HG02885 (cell line): ENCODE measurements around the gene PLPP7.

Source experiments
- ATAC-seq: cut with Tn5 transposase; IDR thresholded peaks from one replicate; pipeline ENCODE4 v1.9.1; 2021; ENCODE audit warnings: mild to moderate bottlenecking; ENCODE audit not compliant: unreplicated experiment, poor library complexity

The PLPP7 gene

DNA sequence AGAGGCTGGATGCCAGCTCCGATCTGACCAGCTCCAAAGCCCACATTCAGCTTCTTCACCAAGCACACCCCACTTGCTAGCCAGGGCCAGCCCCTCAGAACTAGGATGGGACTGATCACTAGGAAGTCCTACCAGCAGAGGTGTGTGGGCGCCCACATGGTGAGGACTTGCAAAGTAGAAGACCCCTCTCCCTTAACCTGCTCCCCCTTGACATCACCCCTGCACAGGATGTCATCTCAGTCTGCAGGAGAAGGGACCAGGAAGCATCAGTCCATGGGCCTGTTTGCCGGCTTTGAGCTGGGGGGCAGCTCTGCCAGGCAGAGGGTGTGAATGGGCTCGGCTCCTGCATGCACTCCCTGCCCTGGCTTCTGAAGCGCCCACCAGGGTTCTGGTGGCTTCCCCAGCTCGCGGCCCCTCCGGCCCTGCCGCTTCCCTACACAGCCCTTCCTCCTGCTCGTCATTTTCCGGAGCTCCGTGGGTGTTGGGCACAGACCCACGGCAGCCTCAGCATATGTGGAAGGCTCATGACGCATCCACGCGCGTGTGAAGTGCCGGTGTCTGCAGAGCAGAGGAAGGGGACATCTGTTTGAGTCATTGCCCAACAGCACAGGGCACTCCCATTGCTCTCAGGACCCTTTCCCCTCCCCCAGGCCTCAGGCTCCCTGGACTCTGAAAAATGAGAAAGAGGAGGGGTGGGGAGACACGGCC lies 9.5 kb upstream of the PLPP7 start:
- ATAC-seq: no peak

DNA sequence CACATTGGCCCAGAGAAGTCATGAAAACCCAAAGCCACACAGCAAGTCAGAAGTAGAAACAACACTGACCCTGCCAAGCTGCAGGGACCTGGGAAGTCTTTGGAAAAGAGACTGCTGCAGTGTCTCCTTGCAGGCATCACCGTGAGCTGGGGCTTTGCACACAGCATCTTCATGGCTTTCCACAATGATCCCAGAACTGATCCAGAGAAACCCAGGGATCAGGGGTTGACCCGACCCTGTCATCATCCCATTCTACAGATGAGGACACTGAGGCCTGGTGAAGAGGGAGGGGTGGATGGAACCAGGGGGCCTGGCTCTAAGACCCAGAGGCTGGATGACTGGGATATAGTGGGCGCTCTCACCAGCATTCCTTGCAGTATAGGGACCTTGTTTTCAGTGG lies 8.9 kb upstream of the PLPP7 start:
- ATAC-seq: no peak

DNA sequence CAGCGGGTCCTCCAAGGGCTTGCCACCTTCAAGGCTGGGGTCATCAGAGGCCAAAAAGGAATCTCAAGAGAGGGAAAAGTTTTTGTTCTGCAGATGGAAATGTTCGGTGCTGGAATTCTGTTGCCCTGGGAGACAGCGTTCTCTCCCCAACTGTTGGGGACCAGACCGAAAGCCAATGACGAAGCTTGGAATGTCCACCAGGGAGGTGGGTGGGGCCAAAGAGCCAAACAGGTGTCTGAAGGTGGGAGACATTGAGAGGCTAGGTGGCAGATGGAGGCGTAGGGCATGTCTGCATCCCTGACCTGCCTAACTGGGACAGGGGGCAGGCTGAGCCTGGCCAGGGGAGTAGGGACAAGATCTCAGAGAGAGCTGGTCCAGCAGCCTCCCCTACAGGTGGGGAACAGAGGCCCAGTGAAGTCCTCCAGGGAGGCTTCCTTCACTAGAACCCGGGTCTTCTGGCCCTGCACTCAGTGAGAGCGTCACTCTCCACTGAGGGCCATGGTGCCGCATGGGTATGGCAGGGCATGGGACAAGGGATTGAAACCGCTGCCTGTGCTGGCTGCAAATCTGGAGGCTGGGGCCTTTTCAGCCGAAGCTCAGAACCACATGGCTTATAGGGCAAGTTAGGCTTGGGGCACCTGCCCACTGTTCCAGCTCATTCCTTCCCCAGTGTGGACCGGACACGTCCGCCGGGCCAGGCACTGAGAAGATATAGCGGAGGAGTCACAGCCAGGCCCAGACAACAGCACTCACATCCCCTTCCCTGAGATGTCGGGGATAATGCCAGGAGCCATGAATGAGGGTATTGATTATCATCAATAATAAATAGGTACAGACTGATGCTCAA lies 8.2 kb upstream of the PLPP7 start:
- no peak for ATAC-seq

DNA sequence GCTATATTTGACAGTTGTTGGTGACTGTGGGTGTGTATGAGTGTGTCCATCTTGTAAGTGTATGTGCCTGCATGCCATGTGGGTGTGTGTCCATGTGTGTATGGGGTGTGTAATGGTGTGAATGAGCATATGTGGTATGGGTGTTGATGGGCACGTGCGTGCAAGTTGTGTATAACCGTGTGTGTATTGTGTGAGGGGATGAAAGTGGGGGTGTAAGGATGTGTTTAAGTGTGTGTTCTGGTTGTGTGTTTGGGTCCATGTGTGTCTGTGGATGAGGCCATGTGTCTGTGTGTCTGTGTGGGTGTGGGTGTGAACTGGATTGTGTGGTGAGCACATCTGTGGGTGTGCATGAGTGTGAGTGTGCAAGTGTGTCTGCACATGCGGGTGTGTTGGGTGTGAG lies 7.3 kb upstream of the PLPP7 start:
- no peak for ATAC-seq

DNA sequence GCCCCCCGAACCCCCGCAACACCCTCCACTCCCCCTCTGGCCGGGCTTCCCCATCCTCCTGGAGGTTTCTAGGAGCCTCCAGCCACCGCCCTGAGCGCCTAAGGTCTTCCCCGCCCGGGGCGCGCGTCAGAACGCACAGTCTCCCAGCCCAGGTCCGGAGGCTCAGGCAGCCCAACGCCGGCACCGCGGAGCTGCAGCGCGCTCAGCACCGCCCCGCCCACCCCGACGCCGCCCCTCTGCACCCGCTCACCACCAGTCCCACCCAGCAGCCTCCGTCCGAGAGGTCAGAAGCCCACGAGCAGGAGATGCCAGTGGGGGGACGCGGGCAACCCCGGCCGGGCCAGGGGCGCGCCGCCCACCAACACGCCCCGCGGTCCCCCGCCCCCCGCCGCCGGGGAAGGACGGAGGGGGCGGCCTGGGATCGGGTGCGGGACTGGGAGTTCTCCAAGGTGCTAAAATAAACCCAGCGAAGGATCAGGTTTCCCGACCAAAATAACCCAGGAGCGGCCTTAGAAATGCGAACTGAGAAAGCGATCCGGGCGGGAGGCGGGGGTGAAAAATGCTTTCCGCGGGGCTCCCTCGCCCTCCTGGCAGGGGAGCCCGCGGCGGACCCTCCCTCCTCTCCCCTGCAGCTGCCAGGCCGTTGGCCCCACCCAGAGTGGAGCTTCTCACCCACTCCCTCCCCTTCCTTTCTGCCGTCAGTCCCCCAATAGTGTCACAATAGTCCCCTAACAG lies 6.7 kb upstream of the PLPP7 start:
- ATAC-seq: no peak

DNA sequence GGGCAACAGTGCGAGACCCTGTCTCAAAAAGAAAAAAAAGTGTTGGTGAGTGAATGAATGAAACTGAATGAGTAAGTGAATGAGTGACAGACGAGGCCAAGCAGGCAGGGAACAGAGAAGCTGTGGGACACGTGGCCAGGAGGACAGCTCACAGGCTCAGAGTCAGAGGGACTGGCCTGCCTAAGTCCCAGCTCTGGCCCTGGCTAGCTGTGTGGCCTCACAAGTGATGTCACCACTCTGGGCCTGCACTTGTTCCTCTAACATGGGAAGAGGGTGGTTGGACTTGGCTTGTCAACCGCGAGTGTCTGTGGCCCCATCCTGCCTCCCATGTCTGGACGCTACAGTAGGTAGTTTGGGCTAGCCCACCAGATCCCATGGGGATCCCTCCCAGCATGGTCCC lies 4.7 kb upstream of the PLPP7 start:
- no peak for ATAC-seq

DNA sequence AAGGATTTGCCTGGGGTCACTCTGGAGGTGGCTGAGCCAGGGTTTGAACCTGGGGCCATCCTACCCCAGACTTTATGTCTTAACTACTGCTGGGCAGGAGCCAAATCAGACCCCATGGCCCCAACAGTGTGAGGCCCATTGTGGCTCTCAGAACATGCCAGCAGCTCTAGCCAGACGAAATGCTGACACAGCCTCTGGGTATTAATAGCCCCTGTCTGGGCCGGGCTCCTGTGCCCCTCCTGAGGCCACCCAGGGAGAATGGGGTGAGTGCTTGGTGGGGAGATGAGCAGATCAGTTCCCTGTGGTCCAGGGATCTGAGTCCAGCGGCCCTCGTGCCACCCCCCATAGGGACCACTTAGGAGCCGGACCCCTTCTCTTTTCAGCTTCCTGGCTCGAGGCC lies 2.2 kb upstream of the PLPP7 start:
- ATAC-seq: no peak

DNA sequence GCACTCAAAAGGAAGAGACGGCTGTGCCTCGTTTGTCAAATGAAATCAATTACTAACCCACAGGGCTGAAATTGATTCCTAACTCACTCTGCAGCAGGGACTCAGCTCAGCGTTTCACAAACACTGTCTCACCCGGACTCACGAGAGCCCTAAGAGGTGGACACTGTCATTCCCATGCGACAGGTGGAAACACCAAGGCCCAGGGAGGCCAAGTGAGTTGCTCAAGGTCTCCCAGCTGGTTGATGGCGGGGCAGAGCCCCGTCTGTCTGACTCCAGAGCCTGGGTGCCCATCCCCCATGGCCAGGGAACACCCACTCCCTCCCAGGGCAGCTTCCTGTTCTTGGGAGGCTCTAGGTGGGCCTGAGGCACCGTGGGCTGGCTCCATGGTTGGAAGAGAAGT lies 1.3 kb upstream of the PLPP7 start:
- no peak for ATAC-seq

DNA sequence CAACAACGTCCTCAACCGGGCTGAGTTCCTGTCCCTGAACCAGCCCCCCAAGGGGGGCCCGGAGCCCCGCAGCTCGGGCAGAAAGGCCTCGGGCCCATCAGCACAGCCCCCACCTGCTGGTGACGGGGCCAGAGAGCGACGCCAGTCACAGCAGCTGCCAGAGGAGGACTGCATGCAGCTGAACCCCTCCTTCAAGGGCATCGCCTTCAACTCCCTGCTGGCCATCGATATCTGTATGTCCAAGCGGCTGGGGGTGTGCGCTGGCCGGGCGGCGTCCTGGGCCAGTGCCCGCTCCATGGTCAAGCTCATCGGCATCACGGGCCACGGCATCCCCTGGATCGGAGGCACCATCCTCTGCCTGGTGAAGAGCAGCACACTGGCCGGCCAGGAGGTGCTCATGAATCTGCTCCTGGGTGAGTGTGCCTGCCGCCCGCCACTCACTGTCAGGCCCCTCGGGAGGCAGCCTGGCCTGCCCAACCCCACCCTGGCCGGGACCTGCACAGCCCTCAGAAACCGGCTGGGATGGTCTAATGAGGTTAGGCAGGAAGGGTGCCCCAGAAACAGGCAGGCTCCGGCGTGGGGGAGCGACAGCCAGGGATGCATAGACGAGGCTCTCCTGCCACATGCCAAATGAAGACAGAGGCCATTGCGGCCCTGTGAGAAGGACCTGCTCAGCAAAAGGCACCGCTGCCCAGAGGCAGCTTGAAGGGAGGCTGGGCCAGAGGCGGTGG lies 678 bp downstream of the PLPP7 start:
- ATAC-seq: no peak

DNA sequence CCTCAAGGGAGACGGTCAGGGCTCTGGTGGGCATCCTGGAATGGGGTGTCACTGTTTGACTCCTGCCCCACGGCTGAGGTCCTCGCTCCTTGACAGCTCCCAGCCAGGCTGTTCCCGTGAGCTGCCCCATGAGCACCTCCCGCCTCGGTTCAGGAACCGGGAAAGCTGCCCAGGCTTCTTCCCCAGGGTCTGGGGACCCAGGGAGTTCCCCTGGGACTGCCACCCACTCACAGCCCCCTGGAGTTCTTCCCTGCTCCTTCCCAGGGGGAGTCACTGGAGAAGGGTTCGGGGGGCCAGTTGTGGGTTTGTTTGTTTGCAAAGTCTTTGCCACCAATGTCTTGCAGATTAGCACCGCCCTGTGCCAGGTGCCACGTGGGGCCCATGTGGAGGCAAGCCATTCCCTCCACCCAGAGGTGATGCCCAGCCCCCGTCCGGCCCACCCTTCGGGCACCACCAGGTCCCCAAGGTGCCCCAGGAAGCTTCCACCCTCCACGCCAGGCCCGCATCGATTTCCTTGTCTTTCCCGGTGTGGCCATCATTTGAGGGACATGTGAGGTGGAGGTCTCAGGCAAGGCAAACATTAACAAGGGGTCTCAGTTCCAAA lies 1.3 kb downstream of the PLPP7 start:
- ATAC-seq: no peak

DNA sequence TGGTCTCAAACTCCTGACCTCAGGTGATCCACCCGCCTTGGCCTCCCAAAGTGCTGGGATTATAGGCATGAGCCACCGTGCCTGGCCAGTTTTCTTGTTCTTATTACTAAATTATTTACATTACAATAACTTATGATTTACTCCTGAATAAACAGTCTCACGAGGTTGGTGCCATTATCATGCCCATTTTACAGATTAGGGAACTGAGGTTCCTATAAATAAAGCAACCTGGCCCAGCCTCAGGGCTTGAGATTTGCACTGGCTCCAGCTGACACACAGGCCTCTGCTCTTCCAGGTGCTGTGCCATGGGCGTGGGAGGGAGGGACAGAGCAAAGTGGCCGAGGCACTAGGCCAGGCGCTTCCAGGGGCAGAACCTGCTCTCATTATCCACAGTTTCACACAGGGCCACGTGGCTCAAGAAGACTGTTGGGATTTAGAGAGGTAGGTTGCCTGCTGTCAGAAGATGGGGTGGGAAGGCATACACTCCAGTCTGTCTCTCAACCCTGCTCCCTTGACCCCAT lies 2.3 kb downstream of the PLPP7 start:
- ATAC-seq: no peak

DNA sequence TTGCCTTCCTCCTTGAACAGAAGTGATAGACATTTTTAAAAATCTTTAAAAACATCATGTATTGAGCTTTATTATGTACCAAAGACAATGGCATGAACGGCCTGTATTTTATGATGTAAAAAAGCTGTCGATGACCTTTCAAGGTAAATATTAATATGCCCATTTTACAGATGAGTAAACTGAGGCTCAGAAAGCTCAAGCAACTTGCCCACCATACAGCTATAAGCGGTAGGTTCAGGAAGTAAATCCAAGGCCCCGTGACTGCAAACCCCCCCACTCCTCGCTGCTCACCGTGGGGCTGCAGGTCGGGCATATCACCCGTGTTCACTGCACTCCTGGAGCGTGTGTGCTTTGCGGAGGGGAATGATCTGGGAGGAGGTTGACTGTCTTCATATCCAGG lies 3.4 kb downstream of the PLPP7 start:
- no peak for ATAC-seq

DNA sequence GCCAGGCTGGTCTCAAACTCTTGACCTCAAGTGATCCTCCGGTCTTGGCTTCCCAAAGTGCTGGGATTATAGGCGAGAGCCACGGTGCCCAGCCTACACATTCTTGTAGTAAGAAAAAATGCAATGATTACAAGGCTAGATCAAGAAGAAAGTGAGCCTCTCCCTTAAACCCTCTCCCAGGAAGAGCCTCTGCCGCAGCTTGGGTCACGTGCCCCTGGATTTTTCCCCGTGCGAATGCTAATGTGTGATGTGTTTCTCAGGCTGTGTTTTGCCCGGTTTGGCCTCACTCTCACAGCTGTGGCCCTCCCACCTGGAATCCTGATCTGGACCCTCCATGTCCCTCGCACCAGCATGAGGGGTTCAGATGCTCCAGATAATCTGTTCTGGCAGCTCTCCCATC lies 6.9 kb downstream of the PLPP7 start:
- no peak for ATAC-seq

DNA sequence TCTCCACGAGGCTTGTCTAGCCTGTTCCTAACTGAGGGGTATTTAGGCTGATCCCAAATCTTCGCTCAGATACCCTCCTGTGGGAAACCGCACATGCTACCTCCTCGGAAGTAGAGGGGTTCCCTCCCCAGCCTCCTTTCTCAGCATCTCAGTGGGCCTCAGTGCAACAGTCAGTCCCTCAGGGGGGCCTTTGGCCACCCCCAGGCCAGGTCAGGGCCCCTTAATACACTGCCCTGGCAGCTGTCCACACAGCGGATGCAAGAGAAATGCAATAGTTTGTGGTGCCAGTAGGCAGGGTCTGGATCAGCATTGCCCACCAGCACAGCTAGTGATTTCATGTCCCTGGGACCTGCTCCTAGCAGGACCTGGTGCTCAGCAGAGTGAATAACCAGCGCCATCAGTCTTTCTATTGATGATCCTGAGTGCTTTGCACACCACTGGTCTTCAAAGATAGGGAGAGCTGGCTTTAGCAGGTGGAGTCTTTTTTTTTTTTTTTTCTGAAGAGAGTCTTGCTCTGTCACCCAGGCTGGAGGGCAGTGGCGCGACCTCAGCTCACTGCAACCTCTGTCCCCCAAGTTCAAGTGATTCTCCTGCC lies 7.5 kb downstream of the PLPP7 start:
- ATAC-seq: no peak

DNA sequence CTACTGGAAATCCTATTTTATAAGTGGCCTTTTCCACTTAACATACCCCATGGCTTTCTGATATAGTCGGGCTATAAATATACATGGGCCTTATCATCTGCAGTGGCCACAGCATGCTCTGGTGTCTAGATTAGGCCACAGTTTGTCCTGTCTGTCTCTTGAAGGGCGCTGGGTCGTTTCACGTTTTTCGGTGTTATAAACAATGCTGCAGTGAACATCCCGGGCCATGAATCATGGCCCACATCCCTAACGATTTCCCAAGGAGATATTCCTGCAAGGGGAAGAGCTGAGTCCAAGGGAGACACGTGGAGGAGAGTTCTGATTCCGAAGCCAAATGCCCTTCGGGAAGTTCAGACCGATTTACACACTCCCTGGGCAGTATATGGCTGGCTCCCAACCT lies 8.4 kb downstream of the PLPP7 start:
- ATAC-seq: no peak

DNA sequence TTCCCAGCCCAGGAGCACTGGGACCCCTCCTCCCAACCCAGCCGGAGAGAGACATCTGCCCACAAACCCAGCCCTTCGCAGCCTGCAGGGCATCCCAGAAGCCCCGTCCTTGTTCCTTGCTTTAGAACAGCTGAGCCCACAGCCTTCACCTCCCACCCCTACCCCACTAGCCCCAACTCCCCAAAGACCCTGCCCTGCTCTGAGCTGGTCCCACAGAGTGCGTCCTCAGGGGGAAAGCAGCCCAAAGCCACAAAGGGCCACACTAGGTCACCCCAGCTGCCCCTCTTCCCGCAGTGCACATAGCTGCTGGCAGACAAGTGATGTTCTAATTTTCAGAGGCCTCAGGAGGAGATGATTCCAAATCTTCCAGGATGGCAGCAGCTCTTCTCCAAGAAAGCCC lies 8.8 kb downstream of the PLPP7 start:
- no peak for ATAC-seq

DNA sequence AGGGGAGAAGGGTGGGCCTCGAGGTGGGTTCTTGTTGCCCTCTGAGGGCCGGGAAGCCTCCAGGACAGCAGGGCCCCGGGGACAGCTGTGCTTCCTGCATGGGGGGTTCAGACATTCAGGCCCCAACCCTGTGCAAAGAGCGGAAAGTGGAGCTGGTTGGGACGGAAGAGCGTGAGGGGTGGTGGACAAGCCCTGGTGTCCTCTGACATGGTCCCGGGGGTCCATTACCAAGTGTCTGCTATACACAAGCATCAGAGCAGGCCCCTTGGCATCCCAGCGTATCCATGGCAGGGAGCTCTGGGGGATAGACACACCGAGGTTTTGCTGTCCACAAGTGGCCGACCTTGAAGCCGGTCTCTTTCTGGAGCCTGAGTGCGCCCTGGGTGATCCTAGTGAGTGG lies 9.3 kb downstream of the PLPP7 start:
- no peak for ATAC-seq

DNA sequence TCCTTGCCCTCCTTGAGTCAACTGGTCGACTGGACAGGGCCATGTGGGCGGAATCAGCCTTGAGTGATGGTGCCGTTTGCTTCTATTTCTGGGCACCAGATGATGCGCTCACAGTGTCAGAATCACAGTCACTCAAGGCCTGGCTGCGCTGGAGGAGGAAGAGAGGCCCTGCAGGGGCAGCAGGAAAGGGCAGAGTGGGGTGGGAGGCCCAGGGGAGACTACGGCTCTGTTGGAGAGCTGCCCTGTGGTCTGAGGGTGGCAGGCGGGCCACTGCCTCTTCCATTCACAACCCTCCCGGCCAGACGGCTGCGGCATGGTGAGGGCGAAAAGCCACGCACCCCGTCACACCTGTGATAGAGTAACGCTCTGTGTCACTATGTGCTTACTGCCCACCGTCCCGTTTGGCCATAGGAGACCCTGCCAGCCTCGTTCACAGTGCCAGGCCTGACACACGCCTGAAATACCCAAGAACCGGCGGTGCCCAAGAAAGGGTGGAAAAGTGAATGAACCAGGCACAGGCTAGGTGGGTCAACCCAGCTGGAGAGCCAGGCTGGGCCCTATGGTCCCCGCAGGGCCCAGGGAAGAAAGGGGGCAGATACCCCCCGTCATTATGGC lies 9.9 kb downstream of the PLPP7 start:
- no peak for ATAC-seq

DNA sequence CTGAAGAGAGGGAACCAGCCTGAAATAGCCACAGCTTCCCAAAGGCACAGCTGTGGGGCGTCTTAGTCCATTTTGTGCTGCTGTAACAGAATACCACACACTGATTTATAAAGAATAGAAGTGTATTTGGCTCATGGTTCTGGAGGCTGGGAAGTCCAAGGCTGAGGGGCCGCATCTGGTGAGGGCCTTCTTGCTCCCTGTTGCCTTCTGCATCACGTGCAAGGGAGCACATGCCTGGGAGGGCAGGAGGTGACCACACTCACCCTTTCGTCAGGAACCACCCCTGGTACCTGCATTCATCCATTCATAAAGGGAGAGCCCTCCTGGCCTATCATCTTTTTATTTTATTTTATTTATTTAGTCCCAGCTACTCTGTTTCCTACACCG lies 10.4 kb downstream of the PLPP7 start:
- no peak for ATAC-seq
